ENCODE data around the gene CRYBB2.
"Not testable (repeated sequence)": the region's sequence is repeated elsewhere in the genome, so short reads cannot be mapped to it uniquely, and the experiment has no call there.

DNA sequence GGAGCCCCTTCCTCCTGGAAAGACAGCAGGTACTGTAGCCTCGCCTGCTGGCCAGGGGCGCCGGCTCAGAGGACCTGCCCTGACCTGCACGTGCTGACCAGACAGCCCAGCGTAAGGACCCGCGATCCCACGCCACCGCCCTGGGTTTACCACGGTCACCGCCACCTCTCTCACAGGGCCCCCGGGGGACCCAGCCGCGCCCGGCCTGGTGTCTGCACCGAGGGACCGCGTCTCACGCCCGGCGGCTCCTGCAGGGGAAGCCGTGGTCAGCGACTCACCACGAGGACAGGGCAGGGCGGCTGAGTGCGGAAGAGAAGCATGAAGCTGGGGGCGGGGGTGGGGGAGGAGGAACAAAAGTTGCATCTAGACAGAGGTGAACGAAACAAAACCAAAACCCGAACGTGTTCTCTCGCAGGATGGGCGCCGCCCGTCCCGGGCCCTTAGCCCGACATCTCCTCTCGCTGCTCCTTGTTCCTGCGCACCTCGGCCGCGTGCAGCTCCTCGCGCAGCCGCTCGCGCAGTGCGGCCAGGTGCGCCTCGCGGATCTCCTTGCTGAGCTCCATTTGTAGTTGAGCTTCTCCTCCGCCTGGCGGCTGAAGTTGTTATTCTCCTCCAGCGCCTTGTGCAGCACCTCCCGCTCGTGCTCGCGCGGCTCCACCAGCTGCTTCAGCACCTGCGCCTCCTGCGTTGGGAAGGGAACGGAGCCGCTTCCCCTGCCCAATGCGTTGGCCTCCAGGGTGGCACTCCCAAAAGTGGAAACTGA, 40.4 kb upstream of the CRYBB2 start:
- TF ChIP-seq POLR2A (IDR thresholded peaks at IDR 0.05): not testable (repeated sequence)
- TF ChIP-seq, protein P1, sequence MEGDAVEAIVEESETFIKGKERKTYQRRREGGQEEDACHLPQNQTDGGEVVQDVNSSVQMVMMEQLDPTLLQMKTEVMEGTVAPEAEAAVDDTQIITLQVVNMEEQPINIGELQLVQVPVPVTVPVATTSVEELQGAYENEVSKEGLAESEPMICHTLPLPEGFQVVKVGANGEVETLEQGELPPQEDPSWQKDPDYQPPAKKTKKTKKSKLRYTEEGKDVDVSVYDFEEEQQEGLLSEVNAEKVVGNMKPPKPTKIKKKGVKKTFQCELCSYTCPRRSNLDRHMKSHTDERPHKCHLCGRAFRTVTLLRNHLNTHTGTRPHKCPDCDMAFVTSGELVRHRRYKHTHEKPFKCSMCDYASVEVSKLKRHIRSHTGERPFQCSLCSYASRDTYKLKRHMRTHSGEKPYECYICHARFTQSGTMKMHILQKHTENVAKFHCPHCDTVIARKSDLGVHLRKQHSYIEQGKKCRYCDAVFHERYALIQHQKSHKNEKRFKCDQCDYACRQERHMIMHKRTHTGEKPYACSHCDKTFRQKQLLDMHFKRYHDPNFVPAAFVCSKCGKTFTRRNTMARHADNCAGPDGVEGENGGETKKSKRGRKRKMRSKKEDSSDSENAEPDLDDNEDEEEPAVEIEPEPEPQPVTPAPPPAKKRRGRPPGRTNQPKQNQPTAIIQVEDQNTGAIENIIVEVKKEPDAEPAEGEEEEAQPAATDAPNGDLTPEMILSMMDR (IDR thresholded peaks at IDR 0.05): not testable (repeated sequence)
